GM20000 (cell line): Measurements from ENCODE around the gene VWA7.

Experiments
- DNase-seq: peaks from one replicate; pipeline ENCODE4 v3.0.0; 2012; ENCODE audit warnings: low spot score
- CTCF ChIP-seq: IDR thresholded peaks from 2 replicates; pipeline ENCODE4 v1.5.1; 2012; ENCODE audit warnings: mild to moderate bottlenecking, control low read depth; ENCODE audit errors: extremely low read depth, missing control alignments

VWA7 gene

GRCh38 chr6:31737991-31738979 lies 38.8 kb downstream of the VWA7 start:
- DNase-seq = peak; percentile 80
- TF ChIP-seq CTCF = no peak

DNA sequence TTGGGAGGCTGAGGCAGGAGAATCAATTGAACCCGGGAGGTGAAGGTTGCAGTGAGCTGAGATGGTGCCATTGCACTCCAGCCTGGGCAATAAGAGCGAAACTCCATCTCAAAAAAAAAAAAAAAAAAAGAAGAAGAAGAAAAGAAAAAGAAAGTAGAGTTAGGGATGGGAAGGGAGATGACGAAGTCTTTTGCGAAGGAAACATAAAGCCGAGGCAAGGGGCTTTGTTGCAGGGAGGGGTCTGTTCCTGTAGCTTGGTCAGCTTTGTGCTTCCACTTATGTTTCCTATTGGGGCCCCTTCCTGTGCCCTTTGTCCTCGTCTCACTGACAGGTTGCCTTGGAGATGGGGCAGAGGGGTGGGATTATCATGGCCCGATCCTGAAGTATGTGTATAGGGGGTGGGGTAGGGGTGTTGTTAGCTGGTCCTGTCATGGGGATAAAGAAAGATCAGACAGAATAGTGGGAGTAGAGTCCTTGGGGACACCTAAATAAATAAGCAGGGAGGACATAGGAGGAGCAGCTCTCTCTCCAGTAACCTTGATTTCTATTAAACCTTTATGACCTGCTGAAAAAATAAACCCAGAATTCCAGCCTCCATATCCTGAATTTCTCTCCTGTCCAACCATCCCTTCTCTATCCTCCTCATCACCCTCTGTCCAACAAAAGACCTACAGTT lies 39.7 kb downstream of the VWA7 start:
- no peak for DNase-seq
- TF ChIP-seq CTCF = no peak

GRCh38 chr6:31736768-31737314 lies 40.3 kb downstream of the VWA7 start:
- TF ChIP-seq CTCF = no peak
- no peak for DNase-seq

DNA sequence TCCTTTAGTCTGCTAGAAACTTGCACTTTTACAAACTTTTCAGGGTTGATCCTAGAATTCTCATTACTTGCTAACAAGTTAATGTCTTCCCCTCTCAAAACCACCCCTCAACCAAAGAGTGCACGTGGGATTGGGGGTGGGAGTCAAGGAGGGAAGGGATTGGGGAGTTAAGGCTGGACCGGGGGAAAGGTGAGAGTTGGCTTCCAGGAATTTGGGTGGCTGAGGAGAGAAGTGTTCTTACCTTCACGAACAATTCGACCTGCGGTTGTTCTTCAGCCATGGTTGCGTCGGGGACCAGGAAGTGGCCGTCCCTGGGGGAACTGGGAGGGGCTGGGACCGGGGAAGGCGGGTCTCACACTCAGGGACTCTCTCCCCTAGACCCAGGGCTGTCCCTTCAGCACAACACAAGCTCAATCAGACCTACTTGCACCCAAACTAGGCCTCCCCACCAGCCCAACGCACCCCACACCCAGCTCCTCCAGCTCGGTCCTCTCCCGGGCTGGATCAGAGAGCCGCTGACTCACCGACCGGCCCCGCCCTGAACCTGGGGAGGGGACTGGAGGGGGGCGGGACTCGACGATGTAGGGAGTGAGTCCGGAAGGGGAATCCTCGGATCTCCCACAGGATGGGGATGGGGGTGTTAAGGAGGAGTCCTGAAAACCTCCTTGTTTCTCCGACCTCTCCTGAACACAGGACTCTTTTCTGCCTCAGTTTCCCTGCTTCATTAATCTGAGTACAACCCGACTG lies 40.9 kb downstream of the VWA7 start, which contains the start of gene CLIC1:
Gene CLIC1 (minus strand): TSS at position 510 of the 747 bp plus-strand sequence. CDS start 230 bp downstream, at position 280.
- peak; percentile 84 for DNase-seq
- no peak for TF ChIP-seq CTCF

GRCh38 chr6:31734821-31735406 lies 42.2 kb downstream of the VWA7 start:
- no peak for TF ChIP-seq CTCF
- DNase-seq = peak; percentile 86

DNA sequence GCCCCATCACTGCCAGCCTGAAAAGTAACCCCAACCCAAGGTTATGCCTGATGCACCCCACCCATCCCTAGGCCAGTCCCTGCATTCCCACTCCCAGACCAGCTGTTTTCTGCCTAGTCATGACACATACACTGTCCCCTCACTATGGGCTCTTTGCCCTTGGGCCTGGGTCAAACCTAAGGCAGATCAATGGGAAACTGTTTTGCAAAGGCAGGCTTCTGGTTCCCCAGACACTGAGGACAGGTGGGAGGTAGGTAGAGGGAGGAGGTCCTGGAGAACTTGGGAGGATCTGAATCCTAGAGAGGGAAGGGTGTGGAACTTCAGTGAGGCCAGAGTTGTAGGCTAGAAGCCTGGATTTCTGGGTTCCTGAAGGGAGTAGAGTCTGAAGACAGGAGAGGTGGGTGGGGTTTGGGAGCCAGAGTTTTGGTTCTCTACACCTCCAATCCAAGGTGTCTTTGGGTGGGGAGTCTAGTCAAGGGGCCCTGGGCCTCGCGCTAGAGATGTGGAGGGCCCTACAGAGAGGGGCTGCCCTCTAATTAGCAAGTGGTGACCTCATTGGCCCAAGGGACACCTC lies 42.8 kb downstream of the VWA7 start:
- TF ChIP-seq CTCF = no peak
- DNase-seq = no peak
